C4-2B (cell line): Measurements from ENCODE around the gene HCFC1.

Experiments used
- H3K27ac ChIP-seq: fragments of 450-650 bp; 2 replicates; pipeline ENCODE4 v1.5.1; 2017
- CTCF ChIP-seq: fragments of 450-650 bp; conservative IDR thresholded peaks from 2 replicates; pipeline ENCODE4 v1.5.1; 2017; ENCODE audit warnings: mild to moderate bottlenecking
- ZFX ChIP-seq: fragments of 450-650 bp; IDR thresholded peaks from 2 replicates; pipeline ENCODE4 v1.6.1; 2017

HCFC1 gene

GRCh38 chrX:153948002-153948466, 23.6 kb downstream of the HCFC1 start:
- TF ChIP-seq ZFX (no peak), CTCF (no peak)
- no peak overlapping the region for H3K27ac ChIP-seq

- no peak for TF ChIP-seq ZFX
- peak; percentile 89 for TF ChIP-seq CTCF
- no peak overlapping the region for H3K27ac ChIP-seq
Observed at GRCh38 chrX:153947009-153947769, 24.4 kb downstream of the HCFC1 start.

- TF ChIP-seq CTCF (no peak), ZFX (no peak)
- no peak overlapping the region for H3K27ac ChIP-seq
Observed at GRCh38 chrX:153945956-153946943, 25.4 kb downstream of the HCFC1 start.

- no peak overlapping the region for H3K27ac ChIP-seq
- no peak for TF ChIP-seq ZFX
- no peak for TF ChIP-seq CTCF
Observed at GRCh38 chrX:153944800-153945150, 26.8 kb downstream of the HCFC1 start.

- TF ChIP-seq ZFX (no peak), CTCF (no peak)
- no peak within 1 kb of the TSS for H3K27ac ChIP-seq
Observed at GRCh38 chrX:153944140-153944799, 27.3 kb downstream of the HCFC1 start, which contains the start of gene RENBP. Gene RENBP, minus strand, starts transcription at chrX:153944643. Its CDS starts 33 bp downstream, at chrX:153944610.

GRCh38 chrX:153941336-153942252, 30.0 kb downstream of the HCFC1 start:
- H3K27ac ChIP-seq, result no peak overlapping the region
- TF ChIP-seq CTCF (no peak), ZFX (no peak)
